Nephron progenitor cell (in vitro differentiated cells): ENCODE results near the gene DPM2.
A peak's percentile ranks its signal among the peaks of the same experiment; 100 is the strongest.

Experiments used
- DNase-seq: peaks from one replicate; pipeline ENCODE4 v3.0.0; 2021
- H3K27ac Mint-ChIP-seq: 2 replicates; pipeline ENCODE4 v1.8.0; 2021; ENCODE audit warnings: mild to moderate bottlenecking, moderate library complexity, mixed read lengths
- H3K27me3 Mint-ChIP-seq: 2 replicates; pipeline ENCODE4 v1.8.0; 2021; ENCODE audit warnings: mild to moderate bottlenecking, low read depth, mixed read lengths; ENCODE audit not compliant: poor library complexity
- H3K36me3 Mint-ChIP-seq: 2 replicates; pipeline ENCODE4 v1.8.0; 2021; ENCODE audit warnings: low read depth, mixed read lengths
- H3K4me1 Mint-ChIP-seq: 2 replicates; pipeline ENCODE4 v1.8.0; 2021; ENCODE audit warnings: mixed read lengths
- H3K4me3 Mint-ChIP-seq: 2 replicates; pipeline ENCODE4 v1.8.0; 2021; ENCODE audit warnings: mild to moderate bottlenecking, moderate library complexity, mixed read lengths
- H3K9me3 Mint-ChIP-seq: 2 replicates; pipeline ENCODE4 v1.8.0; 2021; ENCODE audit warnings: mild to moderate bottlenecking, moderate library complexity, mixed read lengths
- CTCF ChIP-seq: fragments of 200-600 bp; sonication (generic); IDR thresholded peaks from 2 replicates; pipeline ENCODE4 v1.5.0; 2021; ENCODE audit warnings: antibody characterized with exemption

Gene DPM2

GRCh38 chr9:127934248-127934647, 3.4 kb downstream of the DPM2 start:
- Mint-ChIP-seq H3K27ac (peak overlapping the region; percentile 66), H3K36me3 (no peaks in the 10 kb centered on the region), H3K4me3 (peak overlapping the region; percentile 37), H3K4me1 (peaks cover 48% of the 10 kb centered on the region), H3K9me3 (no peaks in the 10 kb centered on the region), H3K27me3 (peaks cover 14% of the 10 kb centered on the region)
- TF ChIP-seq CTCF, result no peak
- DNase-seq, result no peak

GRCh38 chr9:127931092-127931881, 6.4 kb downstream of the DPM2 start:
- Mint-ChIP-seq H3K36me3 (no peaks in the 10 kb centered on the region), H3K27ac (no peak overlapping the region), H3K4me1 (peaks cover 24% of the 10 kb centered on the region), H3K27me3 (peaks cover 44% of the 10 kb centered on the region), H3K9me3 (no peaks in the 10 kb centered on the region), H3K4me3 (peak overlapping the region; percentile 60)
- TF ChIP-seq CTCF, result no peak
- no peak for DNase-seq

GRCh38 chr9:127930231-127931091, 7.2 kb downstream of the DPM2 start, which contains the start of gene PIP5KL1:
Gene PIP5KL1, minus strand, starts transcription at chr9:127930777. Its CDS starts 25 bp downstream, at chr9:127930752.
- Mint-ChIP-seq H3K4me3 (peak within 1 kb of the TSS; percentile 60), H3K27me3 (peaks cover 52% of the 10 kb centered on the region), H3K4me1 (peaks cover 16% of the 10 kb centered on the region), H3K36me3 (no peaks in the 10 kb centered on the region), H3K9me3 (no peaks in the 10 kb centered on the region), H3K27ac (no peak within 1 kb of the TSS)
- DNase-seq, result peak; percentile 95
- TF ChIP-seq CTCF, result no peak

GRCh38 chr9:127929625-127929979, 8.1 kb downstream of the DPM2 start:
- Mint-ChIP-seq H3K36me3 (no peaks in the 10 kb centered on the region), H3K27me3 (peaks cover 61% of the 10 kb centered on the region), H3K4me1 (peaks cover 10% of the 10 kb centered on the region), H3K27ac (no peak overlapping the region), H3K4me3 (peak overlapping the region; percentile 60), H3K9me3 (no peaks in the 10 kb centered on the region)
- no peak for DNase-seq
- TF ChIP-seq CTCF, result no peak

- H3K27ac Mint-ChIP-seq, result no peak overlapping the region
- H3K27me3 Mint-ChIP-seq, result peaks cover 67% of the 10 kb centered on the region
- peak overlapping the region; percentile 65 for H3K4me3 Mint-ChIP-seq
These were observed 8.7 kb downstream of the DPM2 start for GRCh38 chr9:127928676-127929624.

More at GRCh38 chr9:127928676-127929624, 8.7 kb downstream of the DPM2 start:
- TF ChIP-seq CTCF, result no peak
- no peaks in the 10 kb centered on the region for H3K9me3 Mint-ChIP-seq
- peaks cover 10% of the 10 kb centered on the region for H3K4me1 Mint-ChIP-seq
- H3K36me3 Mint-ChIP-seq, result no peaks in the 10 kb centered on the region
- no peak for DNase-seq
